ENCODE measurements around the gene STAMBPL1.

- TF ChIP-seq CTCF (IDR thresholded peaks at IDR 0.05; ENCODE audit: poor library complexity, severe bottlenecking): peak; percentile 95
- no peak for TF ChIP-seq EZH2 (IDR thresholded peaks at IDR 0.05; ENCODE audit: borderline replicate concordance, insufficient read depth, low read length, poor library complexity, severe bottlenecking)
- no peak for TF ChIP-seq REST (IDR thresholded peaks at IDR 0.05; ENCODE audit: borderline replicate concordance)
- no peak for TF ChIP-seq POLR2AphosphoS5 (IDR thresholded peaks at IDR 0.05)
- TF ChIP-seq EP300 (conservative IDR thresholded peaks at IDR 0.05; ENCODE audit: poor library complexity, severe bottlenecking): no peak
- no peak for TF ChIP-seq TAF1 (IDR thresholded peaks at IDR 0.05; ENCODE audit: low read depth)
- peak; percentile 95 for TF ChIP-seq RAD21 (conservative IDR thresholded peaks at IDR 0.05)
These were observed 44.7 kb upstream of the STAMBPL1 start for GRCh38 chr10:88835096-88835909.

Measured in neural cell (in vitro differentiated cells).